ENCODE data around the gene SPSB4. TPM values are rescaled to one million over a fixed set of nuclear protein-coding genes. Genes with fewer than 3 reads are reported as not detected.

SPSB4 gene
- total RNA-seq, 1 donor from 2014 or later = 1.2 TPM

- no peaks in the 10 kb centered on the region for H3K9me3 ChIP-seq
- ATAC-seq (no peak), DNase-seq (no peak)
- no peak for TF ChIP-seq CTCF (IDR thresholded peaks at IDR 0.05)
- H3K27ac ChIP-seq = no peak overlapping the region
- no peaks in the 10 kb centered on the region for H3K27me3 ChIP-seq
- no peaks in the 10 kb centered on the region for H3K4me1 ChIP-seq
- no peaks in the 10 kb centered on the region for H3K36me3 ChIP-seq
- no peak overlapping the region for H3K4me3 ChIP-seq
- intact Hi-C loops (cut with DNase I) = no loop called here
These were observed 126.9 kb downstream of the SPSB4 start for GRCh38 chr3:141178026-141178425.

DNA sequence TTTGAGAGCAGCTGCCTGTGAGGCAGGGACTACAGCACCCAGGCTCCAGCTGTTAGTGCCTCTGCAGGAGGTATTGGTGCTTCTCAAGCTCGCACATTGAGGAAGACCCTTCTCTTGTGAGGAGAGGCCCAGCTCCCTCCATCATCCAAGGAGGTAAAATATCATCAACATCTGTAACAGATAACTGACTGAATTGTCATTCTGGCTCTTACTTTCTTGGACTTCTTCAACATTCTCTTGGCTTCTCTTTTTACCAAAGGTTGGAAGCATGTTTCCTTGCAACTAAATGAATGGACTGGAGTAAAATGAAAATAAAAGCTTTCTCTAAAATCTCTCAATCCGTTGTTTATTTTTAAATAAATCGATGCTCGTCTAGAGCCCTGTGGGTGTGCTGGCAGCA lies 127.4 kb downstream of the SPSB4 start:
- H3K4me3 ChIP-seq = no peak overlapping the region
- no peak overlapping the region for H3K27ac ChIP-seq
- H3K9me3 ChIP-seq = no peaks in the 10 kb centered on the region
- H3K4me1 ChIP-seq = no peaks in the 10 kb centered on the region
- intact Hi-C loops (cut with DNase I) = no loop called here
- no peak for ATAC-seq
- no peaks in the 10 kb centered on the region for H3K36me3 ChIP-seq
- no peak for DNase-seq
- no peaks in the 10 kb centered on the region for H3K27me3 ChIP-seq
- no peak for TF ChIP-seq CTCF (IDR thresholded peaks at IDR 0.05)

GRCh38 chr3:141179983-141180382 lies 128.8 kb downstream of the SPSB4 start:
- Histone ChIP-seq H3K4me1 (no peaks in the 10 kb centered on the region), H3K4me3 (no peak overlapping the region), H3K27me3 (no peaks in the 10 kb centered on the region), H3K27ac (no peak overlapping the region), H3K36me3 (no peaks in the 10 kb centered on the region), H3K9me3 (no peaks in the 10 kb centered on the region)
- ATAC-seq (no peak), DNase-seq (no peak)
- no peak for TF ChIP-seq CTCF (IDR thresholded peaks at IDR 0.05)
- intact Hi-C loops (cut with DNase I) = no loop called here

DNA sequence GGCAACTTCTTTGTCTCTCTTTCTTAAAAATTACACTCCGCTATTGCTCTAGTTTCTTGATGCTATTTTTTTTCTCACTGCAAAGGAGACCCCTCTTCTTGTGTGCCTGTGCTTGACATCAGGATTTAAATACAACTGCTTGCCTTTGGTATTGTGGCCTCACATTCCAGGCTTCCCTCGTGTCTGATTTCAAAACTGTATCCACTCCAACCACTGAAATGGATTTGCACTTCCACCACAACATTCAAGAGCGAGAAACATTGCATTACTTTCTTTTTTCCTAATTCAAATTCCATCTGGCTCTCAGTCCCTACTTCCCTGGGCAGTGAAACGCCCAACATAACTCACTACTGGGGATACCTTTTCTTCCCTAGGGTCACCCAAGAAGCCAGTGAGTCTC lies 130.0 kb downstream of the SPSB4 start:
- ATAC-seq (no peak), DNase-seq (no peak)
- H3K27ac ChIP-seq = no peak overlapping the region
- no peaks in the 10 kb centered on the region for H3K4me1 ChIP-seq
- H3K9me3 ChIP-seq = no peaks in the 10 kb centered on the region
- no peaks in the 10 kb centered on the region for H3K27me3 ChIP-seq
- no peak overlapping the region for H3K4me3 ChIP-seq
- intact Hi-C loops (cut with DNase I) = no loop called here
- no peak for TF ChIP-seq CTCF (IDR thresholded peaks at IDR 0.05)
- H3K36me3 ChIP-seq = no peaks in the 10 kb centered on the region

DNA sequence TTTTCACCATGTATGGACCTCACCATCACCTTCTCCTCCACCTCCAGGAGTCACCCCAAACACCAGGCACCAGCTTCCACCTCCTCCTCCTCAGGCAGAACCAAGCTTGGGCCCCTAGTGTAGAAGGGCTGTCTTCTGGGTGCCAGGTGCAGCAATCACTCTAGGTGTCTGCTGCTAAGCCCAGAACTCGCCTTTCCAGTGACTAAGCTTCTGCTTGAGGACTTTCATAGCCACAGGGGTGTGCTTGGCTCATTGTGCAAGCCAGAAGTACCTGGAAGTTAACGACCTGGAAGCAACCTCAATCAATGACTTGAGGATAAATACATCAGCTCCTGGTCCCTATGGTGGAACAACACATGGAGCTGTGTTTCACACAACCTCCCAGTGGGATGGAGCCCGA lies 130.7 kb downstream of the SPSB4 start:
- no peaks in the 10 kb centered on the region for H3K9me3 ChIP-seq
- intact Hi-C loops (cut with DNase I) = no loop called here
- DNase-seq (no peak), ATAC-seq (no peak)
- H3K4me1 ChIP-seq = no peaks in the 10 kb centered on the region
- TF ChIP-seq CTCF (IDR thresholded peaks at IDR 0.05) = no peak
- no peaks in the 10 kb centered on the region for H3K36me3 ChIP-seq
- H3K4me3 ChIP-seq = no peak overlapping the region
- H3K27me3 ChIP-seq = no peaks in the 10 kb centered on the region
- no peak overlapping the region for H3K27ac ChIP-seq

DNA sequence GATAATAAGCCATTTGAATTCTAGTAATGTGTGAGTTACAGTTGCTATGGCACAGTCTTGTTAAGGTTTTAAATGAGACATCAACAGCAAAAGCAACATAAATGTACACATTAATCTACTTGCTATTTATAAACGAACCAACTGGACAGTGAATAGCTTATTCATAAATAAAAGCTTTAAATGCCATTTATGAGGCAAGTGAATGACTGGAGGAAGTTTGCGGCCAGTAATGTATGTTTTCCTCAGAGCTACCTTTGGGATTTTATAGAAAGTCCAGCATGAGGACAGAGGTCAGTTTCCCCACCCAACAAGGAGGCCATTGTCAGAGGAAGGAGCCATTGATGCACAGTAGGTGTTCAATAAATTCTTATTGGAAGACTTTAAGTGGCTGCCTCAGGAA lies 132.5 kb downstream of the SPSB4 start:
- no peaks in the 10 kb centered on the region for H3K9me3 ChIP-seq
- DNase-seq (no peak), ATAC-seq (no peak)
- H3K36me3 ChIP-seq = no peaks in the 10 kb centered on the region
- no peaks in the 10 kb centered on the region for H3K4me1 ChIP-seq
- no peak for TF ChIP-seq CTCF (IDR thresholded peaks at IDR 0.05)
- H3K4me3 ChIP-seq = no peak overlapping the region
- H3K27me3 ChIP-seq = no peaks in the 10 kb centered on the region
- H3K27ac ChIP-seq = no peak overlapping the region
- intact Hi-C loops (cut with DNase I) = no loop called here
